B cell (primary cell): ENCODE results near the gene GOSR2. TPM values are rescaled to one million over a fixed set of nuclear protein-coding genes. Genes with fewer than 3 reads are reported as not detected.

Source experiments
- ATAC-seq: fragments of 200-7000 bp; cut with Tn5 transposase; one replicate; pipeline ENCODE4 v1.10.0; 2021; ENCODE audit warnings: low read depth, mild to moderate bottlenecking, moderate number of reproducible peaks, moderate library complexity
- CTCF ChIA-PET: fragments of 350-600 bp; sonication (Branson Sonifier 250); formaldehyde crosslinking; loops from one replicate; lab custom pipeline; 2021; ENCODE audit warnings: antibody characterized with exemption, inconsistent platforms; lab: Charles Lee
- POLR2A ChIA-PET: fragments of 350-600 bp; sonication (Branson Sonifier 250); formaldehyde crosslinking; loops from one replicate; lab custom pipeline; 2021; ENCODE audit warnings: antibody characterized with exemption; lab: Charles Lee
- DNase-seq: peaks from one replicate; pipeline ENCODE4 v3.0.0; 2013
- H2AFZ ChIP-seq: 2 replicates; pipeline ENCODE4 v1.6.1; 2012; ENCODE audit warnings: mild to moderate bottlenecking, low read depth, low read length; ENCODE audit not compliant: insufficient read depth, poor library complexity, severe bottlenecking
- H3K27ac ChIP-seq, 2 donors: 1 replicate in 1 of 2; 2 replicates in 1 of 2; pipeline ENCODE4 v1.5.1; 2012 to 2013; ENCODE audit warnings: low read length in 2 of 2, mild to moderate bottlenecking in 2 of 2, moderate library complexity in 1 of 2
- H3K27me3 ChIP-seq, 4 experiments: fragments of 200-600 bp in 1 of 4; sonication (generic) in 1 of 4; replicated peaks in 1 of 4; 1 replicate in 2 of 4; 2 replicates in 2 of 4; pipeline versions ENCODE4 v1.6.1 to v1.7.0; 2013 to 2016; ENCODE audit warnings: low read length in 3 of 4, mild to moderate bottlenecking in 2 of 4, mixed read lengths in 1 of 4, moderate library complexity in 1 of 4; ENCODE audit not compliant: insufficient read depth in 4 of 4, control insufficient read depth in 3 of 4; ENCODE audit errors: control extremely low read depth in 1 of 4
- H3K36me3 ChIP-seq, 2 experiments: replicated peaks in 1 of 2; 1 replicate in 1 of 2; 2 replicates in 1 of 2; pipeline versions ENCODE4 v1.6.1 to v1.7.1; 2013; ENCODE audit warnings: low read length in 1 of 2; ENCODE audit not compliant: insufficient read depth in 2 of 2, control insufficient read depth in 1 of 2; ENCODE audit errors: control extremely low read depth in 1 of 2, extremely low read depth in 1 of 2
- H3K4me1 ChIP-seq, 2 donors: fragments of 200-600 bp in 1 of 2; sonication (generic) in 1 of 2; 1 replicate in 1 of 2; 2 replicates in 1 of 2; pipeline versions ENCODE4 v1.5.1 to v1.6.1; 2013 to 2017; ENCODE audit warnings: low read length in 2 of 2; ENCODE audit not compliant: control insufficient read depth in 2 of 2, insufficient read depth in 2 of 2
- H3K4me2 ChIP-seq: replicated peaks from 2 replicates; pipeline ENCODE3; 2012; ENCODE audit warnings: mild to moderate bottlenecking, low read depth, low read length; ENCODE audit not compliant: poor library complexity, severe bottlenecking
- H3K4me3 ChIP-seq, 5 experiments: fragments of 200-600 bp in 1 of 5; sonication (generic) in 1 of 5; 1 replicate in 3 of 5; 2 replicates in 2 of 5; pipeline versions ENCODE4 v1.5.1 to v1.7.0; 2011 to 2016; ENCODE audit warnings: low read length in 4 of 5, mild to moderate bottlenecking in 4 of 5, low read depth in 2 of 5, control low read depth in 1 of 5, moderate library complexity in 1 of 5; ENCODE audit not compliant: insufficient read depth in 1 of 5; ENCODE audit errors: control extremely low read depth in 1 of 5, extremely low read depth in 1 of 5
- H3K79me2 ChIP-seq: fragments of 200-600 bp; sonication (generic); one replicate; pipeline ENCODE4 v1.6.0; 2016; ENCODE audit warnings: low read length; ENCODE audit not compliant: control insufficient read depth, insufficient read depth
- H3K9ac ChIP-seq: fragments of 200-600 bp; sonication (generic); 2 replicates; pipeline ENCODE4 v1.6.1; 2017; ENCODE audit warnings: mild to moderate bottlenecking, low read length, moderate library complexity
- H3K9me3 ChIP-seq, 3 donors: one replicate each; pipeline versions ENCODE4 v1.6.1 to v1.7.1; 2013; ENCODE audit warnings: low read length in 2 of 3; ENCODE audit not compliant: control insufficient read depth in 2 of 3, insufficient read depth in 1 of 3; ENCODE audit errors: control extremely low read depth in 1 of 3
- H4K20me1 ChIP-seq: 2 replicates; pipeline ENCODE4 v1.6.0; 2012; ENCODE audit warnings: mild to moderate bottlenecking, low read length; ENCODE audit not compliant: insufficient read depth, control insufficient read depth, poor library complexity, severe bottlenecking
- H3K27ac Mint-ChIP-seq: one replicate; pipeline ENCODE4 v1.8.0; 2021; ENCODE audit warnings: mixed read lengths
- H3K27me3 Mint-ChIP-seq: one replicate; pipeline ENCODE4 v1.8.0; 2021; ENCODE audit warnings: mixed read lengths
- H3K4me1 Mint-ChIP-seq: one replicate; pipeline ENCODE4 v1.8.0; 2021; ENCODE audit warnings: mixed read lengths
- H3K4me3 Mint-ChIP-seq: one replicate; pipeline ENCODE4 v1.8.0; 2021; ENCODE audit warnings: mixed read lengths
- H3K9me3 Mint-ChIP-seq: one replicate; pipeline ENCODE4 v1.8.0; 2022; ENCODE audit warnings: mixed read lengths; ENCODE audit not compliant: insufficient read depth
- CTCF ChIP-seq: fragments of 200-600 bp; IDR thresholded peaks from one replicate; pipeline ENCODE4 v1.8.0; 2022; ENCODE audit warnings: antibody characterized with exemption, mild to moderate bottlenecking
- EZH2 ChIP-seq: IDR thresholded peaks from 2 replicates; pipeline ENCODE4 v1.6.1; 2012; ENCODE audit warnings: borderline replicate concordance, low read depth, mild to moderate bottlenecking, moderate library complexity, low read length; ENCODE audit not compliant: insufficient read depth, poor library complexity, severe bottlenecking
- WGBS: methylation state at CpG from one replicate; pipeline ENCODE4 v1.1.5; 2013; ENCODE audit warnings: missing lambda C conversion rate; ENCODE audit not compliant: insufficient coverage; 5-methylcytosine and 5-hydroxymethylcytosine counted together
- intact Hi-C: fragments of 100-400 bp; cut with micrococcal nuclease; formaldehyde crosslinking; loops from one replicate; pipeline ENCODE4 v1.10.0; 2022
- polyA plus RNA-seq: library from polyadenylated mRNA; depleted of rRNA; stranded (reverse); fragments of >200 nt; gene quantifications from 2 replicates; pipeline ENCODE4 v1.2.3, GENCODE V29; 2012
- total RNA-seq, 2 donors: library from RNA; stranded (reverse); fragments of 120-200 nt in 1 of 2; gene quantifications; 1 replicate in 1 of 2; 2 replicates in 1 of 2; pipeline versions ENCODE4 v1.2.3 to v1.2.4, GENCODE V29; 2013 to 2022

Gene GOSR2
- total and polyA plus RNA-seq, 2 donors (not counting 1 experiment from before 2014, with no cell fraction given), result 33.2 to 91.0 TPM

- no peaks in the 10 kb centered on the region for H3K4me1 ChIP-seq
- DNase-seq (no peak), ATAC-seq (no peak)
- no peaks in the 10 kb centered on the region for H3K36me3 ChIP-seq
- Mint-ChIP-seq H3K27me3 (peaks cover 15% of the 10 kb centered on the region), H3K4me3 (no peak overlapping the region), H3K4me1 (no peaks in the 10 kb centered on the region), H3K27ac (no peak overlapping the region), H3K9me3 (peaks cover 3% of the 10 kb centered on the region)
- ChIA-PET POLR2A (no interaction called here), CTCF (no interaction called here)
- no peak overlapping the region for H2AFZ ChIP-seq
- WGBS, result 100% methylated on average over 3 of the region's 3 CpGs
- H3K4me2 ChIP-seq, result no peak overlapping the region
- H3K9ac ChIP-seq, result no peak overlapping the region
- intact Hi-C loops, result no loop called here
- no peaks in the 10 kb centered on the region for H3K79me2 ChIP-seq
- peaks cover 0 to 6% (median 2%) of the 10 kb centered on the region in 4 experiments for H3K27me3 ChIP-seq
- TF ChIP-seq EZH2 (no peak), CTCF (no peak)
- H3K9me3 ChIP-seq, result peaks cover 0 to 2% (median 0%) of the 10 kb centered on the region in 3 donors
- no peak overlapping the region for H3K4me3 ChIP-seq
- no peak overlapping the region for H3K27ac ChIP-seq
- H4K20me1 ChIP-seq, result no peaks in the 10 kb centered on the region
Observed at GRCh38 chr17:46911311-46911710, 11.6 kb upstream of the GOSR2 start.

DNA sequence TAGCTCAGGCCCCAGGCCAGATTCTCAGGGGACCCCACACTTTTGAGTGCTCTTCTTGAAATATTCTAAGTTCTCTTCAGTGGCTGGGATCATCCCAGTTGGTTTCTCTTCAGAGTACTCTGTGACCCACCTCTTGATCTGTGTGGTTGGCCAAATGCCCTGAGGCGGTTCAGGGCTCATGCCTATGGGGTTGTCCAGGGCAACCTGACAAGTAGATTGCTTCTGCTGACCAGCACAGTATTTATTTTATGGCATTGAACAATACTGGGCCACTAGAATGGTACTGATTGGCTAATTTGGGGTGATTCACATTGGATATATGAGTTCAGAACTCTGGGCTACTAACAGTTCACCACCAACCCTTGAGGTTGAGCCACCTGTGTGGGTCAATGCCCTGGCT is 7.4 kb upstream of the GOSR2 start:
- intact Hi-C loops, result no loop called here
- H3K27ac Mint-ChIP-seq, result no peak overlapping the region
- no peaks in the 10 kb centered on the region for H3K27me3 ChIP-seq
- H3K27ac ChIP-seq, result no peak overlapping the region
- H3K4me1 Mint-ChIP-seq, result no peaks in the 10 kb centered on the region
- TF ChIP-seq CTCF, result no peak
- no peak for TF ChIP-seq EZH2
- WGBS, result 0% methylated on average over 1 of the region's 1 CpG
- no peak for ATAC-seq
- no peaks in the 10 kb centered on the region for H3K36me3 ChIP-seq
- no peaks in the 10 kb centered on the region for H4K20me1 ChIP-seq
- H3K9ac ChIP-seq, result no peak overlapping the region
- DNase-seq, result no peak
- H3K4me1 ChIP-seq, result no peaks in the 10 kb centered on the region
- H2AFZ ChIP-seq, result no peak overlapping the region
- POLR2A ChIA-PET, result no interaction called here
- no peak overlapping the region for H3K4me3 ChIP-seq
- peaks cover 0 to 2% (median 0%) of the 10 kb centered on the region in 3 donors for H3K9me3 ChIP-seq
- no peak overlapping the region for H3K4me3 Mint-ChIP-seq
- CTCF ChIA-PET, result no interaction called here
- no peak overlapping the region for H3K4me2 ChIP-seq
- H3K27me3 Mint-ChIP-seq, result peaks cover 6% of the 10 kb centered on the region
- peaks cover 7% of the 10 kb centered on the region for H3K9me3 Mint-ChIP-seq
- no peaks in the 10 kb centered on the region for H3K79me2 ChIP-seq
